Prostate gland (tissue), 2 donors: ENCODE data around the gene ABHD17B. TPM values are rescaled to one million over a fixed set of nuclear protein-coding genes. Genes with fewer than 3 reads are reported as not detected.

Source experiments
- DNase-seq: peaks from one replicate; pipeline ENCODE4 v3.0.0-alpha.2; 2019; ENCODE audit warnings: low spot score
- H3K27ac ChIP-seq, 2 donors: fragments of 200-600 bp; sonication (generic); 2 replicates each; pipeline ENCODE4 v1.5.1; 2017 to 2019
- H3K27me3 ChIP-seq: fragments of 200-600 bp; sonication (generic); replicated peaks from 2 replicates; pipeline ENCODE4 v1.5.1; 2019; ENCODE audit not compliant: insufficient read depth
- H3K36me3 ChIP-seq, 2 donors: fragments of 200-600 bp; sonication (generic); 1 replicate in 1 of 2; 2 replicates in 1 of 2; pipeline versions ENCODE4 v1.5.1 to v1.8.1; 2017 to 2019
- H3K4me1 ChIP-seq: fragments of 200-600 bp; sonication (generic); replicated peaks from 2 replicates; pipeline ENCODE4 v1.5.1; 2019
- H3K4me3 ChIP-seq, 2 donors: fragments of 200-600 bp; sonication (generic); 2 replicates each; pipeline ENCODE4 v1.5.1; 2017 to 2019
- H3K9me3 ChIP-seq: fragments of 200-600 bp; sonication (generic); 2 replicates; pipeline ENCODE4 v1.5.1; 2017
- CTCF ChIP-seq, 4 experiments: fragments of 200-600 bp in 2 of 4; fragments of 450-650 bp in 2 of 4; sonication (generic) in 2 of 4; IDR thresholded peaks; 1 replicate in 3 of 4; 2 replicates in 1 of 4; pipeline ENCODE4 v1.5.1; 2016 to 2019; ENCODE audit warnings: antibody characterized with exemption in 4 of 4, mild to moderate bottlenecking in 2 of 4, moderate library complexity in 2 of 4
- POLR2A ChIP-seq: fragments of 450-650 bp; IDR thresholded peaks from one replicate; pipeline ENCODE4 v1.6.1; 2016; ENCODE audit warnings: antibody characterized with exemption, mild to moderate bottlenecking
- POLR2AphosphoS5 ChIP-seq: sonication (generic); formaldehyde crosslinking; IDR thresholded peaks from one replicate; pipeline ENCODE4 v1.6.1; 2017; ENCODE audit warnings: antibody characterized with exemption
- WGBS: methylation state at CpG from one replicate; pipeline ENCODE4 v1.1.5; 2018; 5-methylcytosine and 5-hydroxymethylcytosine counted together
- intact Hi-C: fragments of 100-400 bp; cut with DNase I; formaldehyde crosslinking; loops from one replicate; pipeline ENCODE4 v1.14.2; 2022
- total RNA-seq, 2 donors: library from RNA; depleted of rRNA; stranded (reverse); fragments of >200 nt; gene quantifications; one replicate each; pipeline ENCODE4 v1.1.0, GENCODE V29; 2016

Gene ABHD17B
- total RNA-seq, 2 donors from 2014 or later: 31.6 to 42.4 TPM

DNA sequence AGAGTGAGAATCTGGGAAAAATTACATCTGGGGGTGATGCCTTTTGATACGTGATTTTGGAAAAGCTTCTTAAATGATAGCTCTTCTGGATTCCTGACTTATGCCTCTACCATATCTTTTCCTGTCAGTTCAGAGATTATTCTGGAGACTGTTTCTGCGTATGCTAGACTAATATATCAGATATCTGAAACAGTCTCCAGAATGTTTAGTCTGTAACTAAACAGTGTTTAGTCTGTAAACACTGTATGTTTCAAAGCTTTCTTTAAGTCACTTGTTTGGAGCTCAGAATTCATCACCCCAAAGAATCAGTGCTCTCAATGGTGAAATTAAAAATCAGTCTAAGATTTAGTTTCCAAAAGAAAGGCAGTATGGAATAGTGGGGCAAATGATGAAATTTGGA is 20.2 kb upstream of the ABHD17B start:
- H3K27ac ChIP-seq: peak overlapping the region; percentile 32 to 61
- no peaks in the 10 kb centered on the region for H3K9me3 ChIP-seq
- DNase-seq: no peak
- no peaks in the 10 kb centered on the region for H3K36me3 ChIP-seq
- no peaks in the 10 kb centered on the region for H3K4me1 ChIP-seq
- no peak overlapping the region for H3K4me3 ChIP-seq
- intact Hi-C loops: no loop called here
- no peaks in the 10 kb centered on the region for H3K27me3 ChIP-seq
- 78% methylated on average over 2 of the region's 2 CpGs for WGBS
- no peak for TF ChIP-seq CTCF (IDR thresholded peaks at IDR 0.05)
- TF ChIP-seq POLR2AphosphoS5: no peak
- no peak for TF ChIP-seq POLR2A

- no peak for DNase-seq
- intact Hi-C loops: no loop called here
- H3K27me3 ChIP-seq: no peaks in the 10 kb centered on the region
- TF ChIP-seq POLR2AphosphoS5: no peak
- TF ChIP-seq CTCF (IDR thresholded peaks at IDR 0.05): no peak
- TF ChIP-seq POLR2A: no peak
- 16% methylated on average over 2 of the region's 2 CpGs for WGBS
- H3K36me3 ChIP-seq: no peaks in the 10 kb centered on the region
- no peak overlapping the region for H3K4me3 ChIP-seq
- peak overlapping the region in 1 of 2 donors; percentile 61 for H3K27ac ChIP-seq
- H3K9me3 ChIP-seq: no peaks in the 10 kb centered on the region
- H3K4me1 ChIP-seq: no peaks in the 10 kb centered on the region
Measured at GRCh38 chr9:71929791-71930440, 18.9 kb upstream of the ABHD17B start.

DNA sequence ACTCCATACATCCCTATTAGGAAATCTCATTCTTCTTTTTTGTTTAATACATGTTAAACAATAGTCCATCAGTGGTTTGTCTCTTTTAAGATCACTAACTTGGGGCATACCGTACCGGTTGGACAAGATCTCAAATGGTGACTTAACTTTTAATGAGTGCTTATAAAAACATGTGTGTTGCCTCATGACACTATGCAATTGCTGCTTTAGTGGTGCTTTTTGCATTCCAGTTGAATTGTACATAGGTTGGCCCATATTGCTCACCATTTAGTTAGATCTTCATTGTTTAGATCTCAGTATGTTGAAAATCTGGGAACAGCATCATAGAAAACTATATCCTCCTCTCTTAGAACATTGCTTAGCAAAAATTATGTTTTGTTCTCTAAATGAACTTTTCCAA is 18.2 kb upstream of the ABHD17B start:
- TF ChIP-seq CTCF (IDR thresholded peaks at IDR 0.05) (no peak), POLR2A (no peak), POLR2AphosphoS5 (peak; percentile 81)
- peak; percentile 70 for DNase-seq
- Histone ChIP-seq H3K4me3 (no peak overlapping the region), H3K9me3 (no peaks in the 10 kb centered on the region), H3K27me3 (no peaks in the 10 kb centered on the region), H3K4me1 (no peaks in the 10 kb centered on the region), H3K36me3 (no peaks in the 10 kb centered on the region), H3K27ac (peak overlapping the region in 1 of 2 donors; percentile 50)
- intact Hi-C loops: no loop called here
- WGBS: 46% methylated on average over 2 of the region's 2 CpGs

GRCh38 chr9:71928806-71929205 is 17.8 kb upstream of the ABHD17B start:
- H3K4me3 ChIP-seq: no peak overlapping the region
- 48% methylated on average over 2 of the region's 2 CpGs for WGBS

More at GRCh38 chr9:71928806-71929205, 17.8 kb upstream of the ABHD17B start:
- no peaks in the 10 kb centered on the region for H3K27me3 ChIP-seq
- H3K4me1 ChIP-seq: no peaks in the 10 kb centered on the region
- no peak for DNase-seq
- intact Hi-C loops: no loop called here
- no peaks in the 10 kb centered on the region for H3K36me3 ChIP-seq
- TF ChIP-seq POLR2AphosphoS5: no peak
- no peak for TF ChIP-seq POLR2A
- TF ChIP-seq CTCF (IDR thresholded peaks at IDR 0.05): no peak
- no peaks in the 10 kb centered on the region for H3K9me3 ChIP-seq
- peak overlapping the region; percentile 7 to 50 for H3K27ac ChIP-seq
